ENCODE results near the gene TRAM2. TPM values are rescaled to one million over a fixed set of nuclear protein-coding genes. Genes with fewer than 3 reads are reported as not detected.

TRAM2 gene
- total and polyA plus RNA-seq, 2 of the 13 experiments (the other 11 are each of a cell fraction or from before 2014, with no cell fraction given) = 49.1 to 72.5 TPM

GRCh38 chr6:52622810-52623209 lies 46.0 kb upstream of the TRAM2 start:
- Histone ChIP-seq H3K9ac (ENCODE audit: insufficient read depth, low read depth, low read length) (no peak overlapping the region), H3K4me2 (ENCODE audit: low read depth, low read length) (no peak overlapping the region), H2AFZ (ENCODE audit: low read length) (no peak overlapping the region), H3K4me1 (ENCODE audit: insufficient read depth, low read length) (peaks cover 7% of the 10 kb centered on the region), H3K4me3 (replicated peaks in 1 of 3; ENCODE audit: insufficient read depth in 1 of 3, low read depth in 2 of 3, low read length in 3 of 3) (no peak overlapping the region), H3K79me2 (ENCODE audit: insufficient read depth, low read length) (no peaks in the 10 kb centered on the region), H3K9me3 (ENCODE audit: low read length) (no peaks in the 10 kb centered on the region), H3K36me3 (replicated peaks in 1 of 2; ENCODE audit: control insufficient read depth in 1 of 2, insufficient read depth in 2 of 2, low read length in 2 of 2) (no peaks in the 10 kb centered on the region), H4K20me1 (ENCODE audit: insufficient read depth, low read length) (no peaks in the 10 kb centered on the region), H3K27ac (ENCODE audit: extremely low read length, insufficient read depth, low read length) (no peak overlapping the region), H3K27me3 (ENCODE audit: control insufficient read depth in 1 of 2, insufficient read depth in 2 of 2, low read length in 2 of 2) (no peaks in the 10 kb centered on the region)
- DNase-seq (ENCODE audit: low spot score) (no peak), ATAC-seq (no peak), FAIRE-seq (no peak)
- peak; percentile 51; the same call in 1 of the 2 replicates for TF ChIP-seq CEBPB (IDR thresholded peaks at IDR 0.05; ENCODE audit: borderline replicate concordance, low read depth, low read length)
- TF ChIP-seq FOXK1 (CRISPR knock-in tag; IDR thresholded peaks at IDR 0.05; ENCODE audit: borderline replicate concordance, low read depth) = no peak
- no peak for TF ChIP-seq HNRNPUL1 (IDR thresholded peaks at IDR 0.05; ENCODE audit: low read depth, low read length)
- no TSS peak for BruUV-seq (replicated peaks)
- WGBS (ENCODE audit: low lambda C conversion rate) = 58% methylated on average over 2 of the region's 2 CpGs
- in situ Hi-C loops (cut with HindIII; ENCODE audit: extremely low pct_ligation_motif_present, low pct_unique_long_range_greater_than_20kb) = no loop called here
- ChIA-PET CTCF (ENCODE audit: low intra/inter-chr PET ratio, low total read pairs) (no interaction called here), POLR2A (no interaction called here)
- intact Hi-C loops (cut with micrococcal nuclease; ENCODE audit: unreplicated experiment) = no loop called here

DNA sequence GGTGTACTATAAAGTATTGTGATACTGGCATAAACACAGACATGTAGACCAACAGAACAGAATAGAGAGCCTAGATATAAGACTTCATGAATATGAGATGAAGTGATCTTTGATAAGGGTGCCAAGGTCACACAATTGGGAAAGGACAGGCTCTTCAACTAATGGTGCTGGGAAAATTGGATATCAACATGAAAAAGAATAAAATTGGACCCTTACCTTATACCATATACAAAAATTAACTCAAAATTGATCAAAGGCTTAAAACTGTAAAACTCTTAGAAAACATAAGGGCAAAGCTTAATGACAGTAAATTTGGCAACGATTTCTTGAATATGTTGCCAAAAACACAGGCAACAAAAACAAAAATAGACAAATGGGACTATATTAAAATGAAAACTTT lies 44.8 kb upstream of the TRAM2 start:
- in situ Hi-C loops (cut with HindIII; ENCODE audit: extremely low pct_ligation_motif_present, low pct_unique_long_range_greater_than_20kb) = no loop called here
- no peak for DNase-seq (ENCODE audit: low spot score)
- no peaks in the 10 kb centered on the region for H3K9me3 ChIP-seq (ENCODE audit: low read length)

More for the DNA sequence above, 44.8 kb upstream of the TRAM2 start:
- Histone ChIP-seq H2AFZ (ENCODE audit: low read length) (no peak overlapping the region), H3K9ac (ENCODE audit: insufficient read depth, low read depth, low read length) (no peak overlapping the region), H3K27me3 (ENCODE audit: control insufficient read depth in 1 of 2, insufficient read depth in 2 of 2, low read length in 2 of 2) (no peaks in the 10 kb centered on the region), H3K4me3 (replicated peaks in 1 of 3; ENCODE audit: insufficient read depth in 1 of 3, low read depth in 2 of 3, low read length in 3 of 3) (no peak overlapping the region), H4K20me1 (ENCODE audit: insufficient read depth, low read length) (no peaks in the 10 kb centered on the region), H3K36me3 (replicated peaks in 1 of 2; ENCODE audit: control insufficient read depth in 1 of 2, insufficient read depth in 2 of 2, low read length in 2 of 2) (no peaks in the 10 kb centered on the region), H3K4me2 (ENCODE audit: low read depth, low read length) (no peak overlapping the region), H3K27ac (ENCODE audit: extremely low read length, insufficient read depth, low read length) (no peak overlapping the region), H3K79me2 (ENCODE audit: insufficient read depth, low read length) (no peaks in the 10 kb centered on the region), H3K4me1 (ENCODE audit: insufficient read depth, low read length) (peaks cover 15% of the 10 kb centered on the region)
- CTCF ChIA-PET (ENCODE audit: low intra/inter-chr PET ratio, low total read pairs) = no interaction called here
- POLR2A ChIA-PET = no interaction called here
- WGBS (ENCODE audit: low lambda C conversion rate) = 2% methylated on average over 1 of the region's 1 CpG
- BruUV-seq (replicated peaks) = no TSS peak
- FAIRE-seq (peak; percentile 8), ATAC-seq (no peak)
- TF ChIP-seq MNT (IDR thresholded peaks at IDR 0.05) = no peak
- TF ChIP-seq ZNF788 (CRISPR knock-in tag; IDR thresholded peaks at IDR 0.05; ENCODE audit: borderline replicate concordance) = no peak
- TF ChIP-seq ZNF550 (CRISPR knock-in tag; IDR thresholded peaks at IDR 0.05; ENCODE audit: borderline replicate concordance) = no peak
- no peak for TF ChIP-seq SP4 (CRISPR knock-in tag; IDR thresholded peaks at IDR 0.05)
- no peak for TF ChIP-seq CREB1 (IDR thresholded peaks at IDR 0.05)
- no peak for TF ChIP-seq CREB1 (CRISPR knock-in tag; IDR thresholded peaks at IDR 0.05)
- no peak for TF ChIP-seq EHMT2 (IDR thresholded peaks at IDR 0.05; ENCODE audit: borderline replicate concordance, low read depth, low read length)
- TF ChIP-seq ZNF782 (CRISPR knock-in tag; IDR thresholded peaks at IDR 0.05; ENCODE audit: borderline replicate concordance) = no peak
- TF ChIP-seq ZNF589 (CRISPR knock-in tag; conservative IDR thresholded peaks at IDR 0.05) = no peak
- TF ChIP-seq ZNF34 (CRISPR knock-in tag; IDR thresholded peaks at IDR 0.05; ENCODE audit: borderline replicate concordance) = no peak
- no peak for TF ChIP-seq ZKSCAN5 (CRISPR knock-in tag; IDR thresholded peaks at IDR 0.05)
- TF ChIP-seq ZBTB43 (CRISPR knock-in tag; conservative IDR thresholded peaks at IDR 0.05) = no peak
- intact Hi-C loops (cut with micrococcal nuclease; ENCODE audit: unreplicated experiment) = loop anchor here (1.0 kb wide), 1 partner anchor 13 kb away; no protein-coding TSS in a partner anchor

All from HepG2 (cell line).